ENCODE data around the gene MYO3B.

The MYO3B gene

GRCh38 chr2:170488807-170489206 is 310.9 kb downstream of the MYO3B start:
- TF ChIP-seq, protein P1, sequence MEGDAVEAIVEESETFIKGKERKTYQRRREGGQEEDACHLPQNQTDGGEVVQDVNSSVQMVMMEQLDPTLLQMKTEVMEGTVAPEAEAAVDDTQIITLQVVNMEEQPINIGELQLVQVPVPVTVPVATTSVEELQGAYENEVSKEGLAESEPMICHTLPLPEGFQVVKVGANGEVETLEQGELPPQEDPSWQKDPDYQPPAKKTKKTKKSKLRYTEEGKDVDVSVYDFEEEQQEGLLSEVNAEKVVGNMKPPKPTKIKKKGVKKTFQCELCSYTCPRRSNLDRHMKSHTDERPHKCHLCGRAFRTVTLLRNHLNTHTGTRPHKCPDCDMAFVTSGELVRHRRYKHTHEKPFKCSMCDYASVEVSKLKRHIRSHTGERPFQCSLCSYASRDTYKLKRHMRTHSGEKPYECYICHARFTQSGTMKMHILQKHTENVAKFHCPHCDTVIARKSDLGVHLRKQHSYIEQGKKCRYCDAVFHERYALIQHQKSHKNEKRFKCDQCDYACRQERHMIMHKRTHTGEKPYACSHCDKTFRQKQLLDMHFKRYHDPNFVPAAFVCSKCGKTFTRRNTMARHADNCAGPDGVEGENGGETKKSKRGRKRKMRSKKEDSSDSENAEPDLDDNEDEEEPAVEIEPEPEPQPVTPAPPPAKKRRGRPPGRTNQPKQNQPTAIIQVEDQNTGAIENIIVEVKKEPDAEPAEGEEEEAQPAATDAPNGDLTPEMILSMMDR (IDR thresholded peaks at IDR 0.05; ENCODE audit: low read depth, low read length), result no peak
- Histone ChIP-seq H3K4me3 (ENCODE audit: low read depth, low read length) (no peak overlapping the region), H3K27ac (no peak overlapping the region), H3K27me3 (ENCODE audit: insufficient read depth, low read depth, severe bottlenecking) (no peaks in the 10 kb centered on the region), H3K36me3 (no peaks in the 10 kb centered on the region), H3K9me3 (ENCODE audit: severe bottlenecking) (no peaks in the 10 kb centered on the region)
- DNase-seq, result no peak

GRCh38 chr2:170492010-170492409 is 314.1 kb downstream of the MYO3B start:
- Histone ChIP-seq H3K36me3 (no peaks in the 10 kb centered on the region), H3K27me3 (ENCODE audit: insufficient read depth, low read depth, severe bottlenecking) (no peaks in the 10 kb centered on the region), H3K27ac (no peak overlapping the region), H3K9me3 (ENCODE audit: severe bottlenecking) (no peaks in the 10 kb centered on the region), H3K4me3 (ENCODE audit: low read depth, low read length) (no peak overlapping the region)
- TF ChIP-seq, protein P1 (IDR thresholded peaks at IDR 0.05; ENCODE audit: low read depth, low read length), result no peak
- no peak for DNase-seq

DNA sequence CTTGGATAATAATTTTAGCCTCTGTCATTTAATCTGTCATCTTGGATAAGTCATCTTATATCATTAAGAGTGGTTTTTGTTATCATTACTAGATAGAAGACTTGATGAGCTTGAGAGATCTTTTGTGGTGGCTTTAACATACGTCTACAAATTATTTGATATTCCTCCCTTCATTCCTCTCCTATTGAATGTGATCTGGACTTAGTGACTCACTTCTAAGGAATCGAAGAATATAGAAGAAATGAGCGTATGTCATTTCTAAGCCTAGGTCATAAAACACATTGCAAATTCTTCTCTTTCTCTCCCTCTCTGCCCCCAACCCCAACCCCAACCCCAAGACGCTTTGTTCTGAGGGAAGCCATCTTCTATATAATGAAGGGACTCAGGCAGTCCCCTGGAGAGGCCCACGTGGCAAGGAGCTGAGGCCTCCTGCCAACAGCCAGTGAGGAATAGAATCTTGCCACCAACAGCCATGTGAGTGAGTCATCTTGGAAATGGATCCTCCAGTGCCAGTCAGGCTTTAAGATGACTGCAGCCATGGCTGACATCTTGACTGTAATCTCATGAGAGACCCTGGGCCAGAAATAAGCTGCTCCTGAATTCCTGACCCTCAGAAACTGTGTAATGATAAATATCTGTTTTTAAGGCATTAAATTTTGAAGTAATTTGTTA is 315.6 kb downstream of the MYO3B start:
- Histone ChIP-seq H3K4me3 (ENCODE audit: low read depth, low read length) (no peak overlapping the region), H3K27ac (no peak overlapping the region), H3K9me3 (ENCODE audit: severe bottlenecking) (no peaks in the 10 kb centered on the region), H3K36me3 (no peaks in the 10 kb centered on the region), H3K27me3 (ENCODE audit: insufficient read depth, low read depth, severe bottlenecking) (no peaks in the 10 kb centered on the region)
- DNase-seq, result no peak
- TF ChIP-seq, protein P1 (IDR thresholded peaks at IDR 0.05; ENCODE audit: low read depth, low read length), result no peak

DNA sequence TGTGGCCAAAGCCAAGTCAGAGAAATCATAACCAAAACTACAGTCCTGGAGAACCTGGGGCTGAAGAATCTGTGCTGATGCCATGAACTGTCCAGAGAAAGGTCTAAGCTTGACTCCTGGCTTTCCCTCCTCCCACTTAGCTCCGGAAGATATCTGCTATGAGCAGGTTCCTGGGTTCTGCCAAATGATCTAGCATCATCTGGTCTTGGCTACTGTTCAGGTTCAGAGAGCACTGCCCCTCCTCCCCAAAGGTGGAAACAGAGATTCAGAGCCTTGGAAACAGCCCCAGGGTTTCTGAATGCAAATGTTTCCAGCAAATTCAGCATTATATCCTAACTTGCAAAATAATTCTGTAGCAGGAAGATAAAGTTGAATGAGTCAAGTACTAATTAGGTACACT is 317.9 kb downstream of the MYO3B start:
- no peak overlapping the region for H3K27ac ChIP-seq
- H3K4me3 ChIP-seq (ENCODE audit: low read depth, low read length), result no peak overlapping the region
- H3K9me3 ChIP-seq (ENCODE audit: severe bottlenecking), result no peaks in the 10 kb centered on the region
- no peak for DNase-seq
- H3K27me3 ChIP-seq (ENCODE audit: insufficient read depth, low read depth, severe bottlenecking), result no peaks in the 10 kb centered on the region
- TF ChIP-seq, protein P1 (IDR thresholded peaks at IDR 0.05; ENCODE audit: low read depth, low read length), result no peak
- no peaks in the 10 kb centered on the region for H3K36me3 ChIP-seq

GRCh38 chr2:170498619-170499018 is 320.7 kb downstream of the MYO3B start:
- no peaks in the 10 kb centered on the region for H3K36me3 ChIP-seq
- H3K4me3 ChIP-seq (ENCODE audit: low read depth, low read length), result no peak overlapping the region
- DNase-seq, result no peak
- H3K27ac ChIP-seq, result no peak overlapping the region
- no peaks in the 10 kb centered on the region for H3K9me3 ChIP-seq (ENCODE audit: severe bottlenecking)
- H3K27me3 ChIP-seq (ENCODE audit: insufficient read depth, low read depth, severe bottlenecking), result no peaks in the 10 kb centered on the region
- TF ChIP-seq, protein P1 (IDR thresholded peaks at IDR 0.05; ENCODE audit: low read depth, low read length), result no peak

DNA sequence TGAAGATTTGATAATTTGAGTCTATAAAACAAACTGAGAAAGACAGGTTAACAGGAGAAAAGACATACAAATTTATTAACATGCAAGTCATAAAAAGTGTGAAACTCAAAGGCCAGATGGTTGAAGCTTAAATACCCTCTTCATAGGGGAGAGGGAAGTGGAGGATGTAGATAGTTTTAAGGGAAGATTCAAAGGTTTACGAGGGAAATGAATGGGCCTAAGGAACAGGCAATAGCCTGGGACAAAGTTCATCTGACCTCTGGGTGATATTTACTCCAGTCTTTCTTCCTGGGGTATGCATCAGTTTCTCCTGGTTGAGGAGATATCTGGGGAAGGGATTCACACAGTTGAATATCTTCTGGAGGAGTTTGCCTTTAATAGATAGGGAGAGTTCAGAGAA is 322.2 kb downstream of the MYO3B start:
- Histone ChIP-seq H3K27ac (no peak overlapping the region), H3K9me3 (ENCODE audit: severe bottlenecking) (no peaks in the 10 kb centered on the region), H3K27me3 (ENCODE audit: insufficient read depth, low read depth, severe bottlenecking) (no peaks in the 10 kb centered on the region), H3K36me3 (no peaks in the 10 kb centered on the region), H3K4me3 (ENCODE audit: low read depth, low read length) (no peak overlapping the region)
- TF ChIP-seq, protein P1 (IDR thresholded peaks at IDR 0.05; ENCODE audit: low read depth, low read length), result no peak
- no peak for DNase-seq
